Keratinocyte (primary cell): ENCODE results near the gene PNPLA7. TPM values are rescaled to one million over a fixed set of nuclear protein-coding genes. Genes with fewer than 3 reads are reported as not detected.

Source experiments
- DNase-seq: peaks from one replicate; pipeline ENCODE4 v3.0.0-alpha.2; 2011; ENCODE audit warnings: low read depth, missing footprints, low spot score
- FAIRE-seq: peaks from 2 replicates; lab custom pipeline; 2011; peaks lifted over from hg19 to GRCh38; lab: Jason Lieb, UNC
- H2AFZ ChIP-seq: 2 replicates; pipeline ENCODE4 v1.6.0; 2012; ENCODE audit warnings: low read length, control low read depth, inconsistent platforms; ENCODE audit not compliant: control insufficient read depth
- H3K27ac ChIP-seq: 2 replicates; pipeline ENCODE4 v1.5.1; 2011; ENCODE audit warnings: low read length; ENCODE audit not compliant: control insufficient read depth, insufficient read depth
- H3K27me3 ChIP-seq: 3 replicates; pipeline ENCODE4 v1.6.0; 2011; ENCODE audit warnings: low read length; ENCODE audit not compliant: control insufficient read depth, insufficient read depth; ENCODE audit errors: extremely low read depth
- H3K36me3 ChIP-seq, 2 experiments: 2 replicates in 1 of 2; 3 replicates in 1 of 2; pipeline ENCODE4 v1.5.1; 2011; ENCODE audit warnings: low read length in 2 of 2, mild to moderate bottlenecking in 1 of 2; ENCODE audit not compliant: control insufficient read depth in 2 of 2, insufficient read depth in 2 of 2; ENCODE audit errors: extremely low read depth in 1 of 2
- H3K4me1 ChIP-seq: 3 replicates; pipeline ENCODE4 v1.5.1; 2011; ENCODE audit warnings: low read length; ENCODE audit not compliant: control insufficient read depth, insufficient read depth; ENCODE audit errors: extremely low read depth
- H3K4me2 ChIP-seq: 3 replicates; pipeline ENCODE4 v1.6.0; 2011; ENCODE audit warnings: low read depth, low read length; ENCODE audit not compliant: control insufficient read depth, insufficient read depth; ENCODE audit errors: extremely low read depth
- H3K4me3 ChIP-seq, 3 experiments: fragments of 200-600 bp in 1 of 3; sonication (generic) in 1 of 3; 2 replicates in 2 of 3; 3 replicates in 1 of 3; pipeline ENCODE4 v1.5.1; 2011 to 2016; ENCODE audit warnings: low read length in 3 of 3, mild to moderate bottlenecking in 3 of 3, control low read depth in 2 of 3, inconsistent platforms in 1 of 3, low read depth in 1 of 3, mixed read lengths in 1 of 3, mixed run types in 1 of 3, moderate library complexity in 1 of 3; ENCODE audit not compliant: control insufficient read depth in 2 of 3, insufficient read depth in 2 of 3; ENCODE audit errors: extremely low read depth in 1 of 3
- H3K79me2 ChIP-seq: 2 replicates; pipeline ENCODE4 v1.6.0; 2012; ENCODE audit warnings: low read length; ENCODE audit not compliant: control insufficient read depth, insufficient read depth
- H3K9ac ChIP-seq: 3 replicates; pipeline ENCODE4 v1.6.0; 2011; ENCODE audit warnings: low read length; ENCODE audit not compliant: control insufficient read depth, insufficient read depth; ENCODE audit errors: extremely low read depth
- H3K9me1 ChIP-seq: 3 replicates; pipeline ENCODE4 v1.6.0; 2011; ENCODE audit warnings: low read length; ENCODE audit not compliant: control insufficient read depth, insufficient read depth; ENCODE audit errors: extremely low read depth
- H3K9me3 ChIP-seq: 2 replicates; pipeline ENCODE4 v1.5.1; 2012; ENCODE audit warnings: low read depth, low read length; ENCODE audit not compliant: control insufficient read depth
- H4K20me1 ChIP-seq: 3 replicates; pipeline ENCODE4 v1.6.0; 2011; ENCODE audit warnings: low read length; ENCODE audit not compliant: control insufficient read depth, insufficient read depth; ENCODE audit errors: extremely low read depth
- CTCF ChIP-seq, 3 experiments: IDR thresholded peaks in 1 of 3; conservative IDR thresholded peaks in 1 of 3; optimal IDR thresholded peaks in 1 of 3; 2 replicates in 2 of 3; 3 replicates in 1 of 3; pipeline versions ENCODE3 to v1.5.1; 2011; ENCODE audit warnings: low read length in 3 of 3, mild to moderate bottlenecking in 3 of 3, moderate library complexity in 2 of 3, control low read depth in 1 of 3, inconsistent platforms in 1 of 3; ENCODE audit not compliant: insufficient read depth in 2 of 3; ENCODE audit errors: extremely low read depth in 1 of 3
- EZH2 ChIP-seq: IDR thresholded peaks from one replicate; pipeline ENCODE4 v1.6.1; 2012; ENCODE audit warnings: inconsistent platforms, mild to moderate bottlenecking, low read length, moderate library complexity
- dilution Hi-C: fragments of 300-500 bp; cut with MboI; formaldehyde crosslinking; loops from one replicate; pipeline ENCODE4 v1.7.0; 2020; ENCODE audit warnings: low sequenced_read_pairs; ENCODE audit not compliant: extremely low pct_ligation_motif_present
- polyA plus RNA-seq, 5 experiments: library from polyadenylated mRNA; depleted of rRNA in 3 of 5; stranded (reverse) in 3 of 5; stranded (forward) in 1 of 5; unstranded in 1 of 5; fragments of >200 nt; gene quantifications; 1 replicate in 1 of 5; 2 replicates in 3 of 5; 3 replicates in 1 of 5; pipeline versions ENCODE4 v1.2.1 to v1.2.3, GENCODE V29; 2011 to 2012; ENCODE audit warnings: missing spikeins in 2 of 5, low read depth in 1 of 5, low replicate concordance in 1 of 5

The PNPLA7 gene
- polyA plus RNA-seq, 1 donor (not counting 4 experiments of a cell fraction or from before 2014, with no cell fraction given): 0.34 TPM

DNA sequence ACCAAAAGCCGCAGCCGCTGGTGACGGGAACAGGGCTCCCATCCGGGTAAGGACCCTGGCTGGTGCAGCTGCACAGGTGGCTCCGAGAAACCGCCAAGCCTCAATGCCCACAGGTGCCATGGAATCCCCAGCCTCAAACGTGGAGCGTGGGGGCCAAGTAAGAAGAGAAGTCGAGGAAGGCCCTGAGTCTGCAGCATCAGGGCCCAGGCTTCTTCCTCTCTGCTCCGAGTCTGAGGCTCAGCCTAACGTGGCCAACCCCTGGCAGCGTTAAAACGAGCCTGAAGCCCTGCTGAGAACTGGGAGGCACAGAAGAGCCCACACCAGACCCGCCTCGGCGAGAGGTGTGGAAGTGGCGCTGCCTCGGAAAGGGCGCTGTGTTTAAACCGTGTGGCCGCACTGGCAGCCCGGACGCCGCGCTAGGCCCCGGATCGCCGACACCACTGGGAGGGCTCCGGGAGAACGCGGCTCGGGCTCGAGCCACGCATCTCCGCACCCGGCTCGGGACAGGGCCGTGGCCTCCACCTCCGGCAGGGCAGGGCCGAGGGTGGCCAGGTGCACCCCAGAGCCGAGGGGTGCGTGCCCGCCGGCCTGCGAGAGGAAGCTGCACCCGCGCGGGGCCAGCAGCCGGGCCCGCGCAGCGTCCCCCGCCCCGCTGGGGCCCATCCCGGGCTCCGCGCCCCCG is 39.4 kb upstream of the PNPLA7 start:
- FAIRE-seq: no peak
- no peaks in the 10 kb centered on the region for H3K27me3 ChIP-seq
- no peak overlapping the region for H2AFZ ChIP-seq
- TF ChIP-seq EZH2 (no peak), CTCF (optimal IDR thresholded peaks at IDR 0.05 in 1 of 3, IDR thresholded peaks at IDR 0.05 in 1 of 3, conservative IDR thresholded peaks at IDR 0.05 in 1 of 3; ENCODE audit: extremely low read depth in 1 of 3, insufficient read depth in 2 of 3, low read length in 3 of 3) (no peak)
- peak overlapping the region; percentile 97 for H3K4me2 ChIP-seq
- no peaks in the 10 kb centered on the region for H3K9me1 ChIP-seq
- peak overlapping the region; percentile 57 to 92 (median 90) for H3K4me3 ChIP-seq
- DNase-seq: no peak
- H3K9me3 ChIP-seq: no peaks in the 10 kb centered on the region
- peak overlapping the region; percentile 83 for H3K9ac ChIP-seq
- H3K79me2 ChIP-seq: peaks cover 43% of the 10 kb centered on the region
- peaks cover 22 to 35% of the 10 kb centered on the region in 2 experiments for H3K36me3 ChIP-seq
- peaks cover 11% of the 10 kb centered on the region for H4K20me1 ChIP-seq
- dilution Hi-C loops: no loop called here
- H3K4me1 ChIP-seq: peaks cover 13% of the 10 kb centered on the region
- peak overlapping the region; percentile 68 for H3K27ac ChIP-seq

- Histone ChIP-seq H3K9me3 (no peaks in the 10 kb centered on the region), H3K9me1 (no peaks in the 10 kb centered on the region), H3K36me3 (peaks cover 27 to 41% of the 10 kb centered on the region in 2 experiments), H3K4me1 (peaks cover 13% of the 10 kb centered on the region), H2AFZ (no peak overlapping the region), H3K27me3 (no peaks in the 10 kb centered on the region), H3K9ac (peak overlapping the region; percentile 83), H3K4me3 (peak overlapping the region; percentile 57 to 92 (median 90)), H3K4me2 (peak overlapping the region; percentile 97), H4K20me1 (peaks cover 11% of the 10 kb centered on the region), H3K27ac (peak overlapping the region; percentile 68), H3K79me2 (peaks cover 50% of the 10 kb centered on the region)
- dilution Hi-C loops: no loop called here
- FAIRE-seq: no peak
- DNase-seq: no peak
- TF ChIP-seq CTCF (optimal IDR thresholded peaks at IDR 0.05 in 1 of 3, IDR thresholded peaks at IDR 0.05 in 1 of 3, conservative IDR thresholded peaks at IDR 0.05 in 1 of 3; ENCODE audit: extremely low read depth in 1 of 3, insufficient read depth in 2 of 3, low read length in 3 of 3) (no peak), EZH2 (no peak)
Observed at GRCh38 chr9:137588891-137589290, 38.7 kb upstream of the PNPLA7 start.
